IMR-90 (cell line): ENCODE results near the gene SRBD1. TPM values are rescaled to one million over a fixed set of nuclear protein-coding genes. Genes with fewer than 3 reads are reported as not detected.

Source experiments
- ATAC-seq: fragments of 200-7000 bp; cut with Tn5 transposase; 2 replicates; pipeline ENCODE4 v1.9.1; 2020; ENCODE audit warnings: low read depth, mild to moderate bottlenecking, moderate library complexity
- BruUV-seq: library from RNA; stranded (reverse); fragments of 400-500 nt; replicated peaks from 2 replicates; lab custom pipeline; 2021; lab: Mats Ljungman, UMichigan
- CTCF ChIA-PET: fragments of 300-600 bp; formaldehyde crosslinking; extraction: SDS; loops from one replicate; lab custom pipeline; 2021; ENCODE audit warnings: antibody characterized with exemption; lab: Yijun Ruan, JAX
- POLR2A ChIA-PET: fragments of 300-600 bp; sonication (Branson Sonifier 250); formaldehyde crosslinking; loops from one replicate; lab custom pipeline; 2022; ENCODE audit warnings: antibody characterized with exemption; ENCODE audit not compliant: unreplicated experiment; lab: Charles Lee
- DNase-seq: peaks from one replicate; pipeline ENCODE4 v3.0.0; 2013
- H2AFZ ChIP-seq: replicated peaks from 2 replicates; pipeline ENCODE3; 2013; ENCODE audit warnings: low read length, mild to moderate bottlenecking; ENCODE audit not compliant: poor library complexity
- H2AK5ac ChIP-seq: 2 replicates; pipeline ENCODE4 v1.6.1; 2013; ENCODE audit warnings: low read depth, low read length, inconsistent platforms
- H2AK9ac ChIP-seq: replicated peaks from 2 replicates; pipeline ENCODE3; 2013; ENCODE audit warnings: mild to moderate bottlenecking, low read depth, low read length, moderate library complexity; ENCODE audit not compliant: poor library complexity
- H2BK120ac ChIP-seq: 2 replicates; pipeline ENCODE4 v1.6.1; 2013; ENCODE audit warnings: low read depth, low read length, inconsistent platforms
- H2BK15ac ChIP-seq: 3 replicates; pipeline ENCODE4 v1.6.1; 2013; ENCODE audit warnings: low read depth, low read length, inconsistent platforms
- H2BK20ac ChIP-seq: 2 replicates; pipeline ENCODE4 v1.6.1; 2013; ENCODE audit warnings: low read depth, mild to moderate bottlenecking, inconsistent platforms, low read length, moderate library complexity
- H2BK5ac ChIP-seq: 2 replicates; pipeline ENCODE4 v1.6.1; 2013; ENCODE audit warnings: mild to moderate bottlenecking, low read depth, low read length, inconsistent platforms; ENCODE audit not compliant: poor library complexity, severe bottlenecking
- H3K14ac ChIP-seq: replicated peaks from 2 replicates; pipeline ENCODE4 v1.6.1; 2013; ENCODE audit warnings: low read depth, low read length, inconsistent platforms
- H3K18ac ChIP-seq: 2 replicates; pipeline ENCODE4 v1.6.1; 2013; ENCODE audit warnings: low read depth, low read length, control low read depth
- H3K23ac ChIP-seq: 2 replicates; pipeline ENCODE4 v1.6.1; 2013; ENCODE audit warnings: low read depth, low read length, inconsistent platforms
- H3K27ac ChIP-seq: 2 replicates; pipeline ENCODE4 v1.5.1; 2013; ENCODE audit warnings: mild to moderate bottlenecking, control low read depth, low read length; ENCODE audit not compliant: insufficient read depth
- H3K27me3 ChIP-seq: 2 replicates; pipeline ENCODE4 v1.6.1; 2013; ENCODE audit warnings: low read length; ENCODE audit not compliant: control insufficient read depth, insufficient read depth
- H3K36me3 ChIP-seq: 2 replicates; pipeline ENCODE4 v1.6.1; 2013; ENCODE audit warnings: low read length, mixed read lengths; ENCODE audit not compliant: control insufficient read depth, insufficient read depth
- H3K4ac ChIP-seq: 2 replicates; pipeline ENCODE4 v1.6.1; 2013; ENCODE audit warnings: low read depth, low read length, inconsistent platforms
- H3K4me1 ChIP-seq: 2 replicates; pipeline ENCODE4 v1.6.1; 2013; ENCODE audit warnings: low read length, mixed read lengths; ENCODE audit not compliant: control insufficient read depth, insufficient read depth
- H3K4me2 ChIP-seq: 2 replicates; pipeline ENCODE4 v1.6.1; 2013; ENCODE audit warnings: low read depth, mild to moderate bottlenecking, control low read depth, low read length, moderate library complexity
- H3K4me3 ChIP-seq: 2 replicates; pipeline ENCODE4 v1.5.1; 2013; ENCODE audit warnings: low read depth, mild to moderate bottlenecking, control low read depth, low read length, moderate library complexity; ENCODE audit not compliant: insufficient read depth
- H3K56ac ChIP-seq: 2 replicates; pipeline ENCODE4 v1.6.1; 2013; ENCODE audit warnings: low read length, inconsistent platforms; ENCODE audit not compliant: insufficient read depth; ENCODE audit errors: extremely low read depth
- H3K79me1 ChIP-seq, 2 experiments: 2 replicates each; pipeline ENCODE4 v1.6.1; 2013; ENCODE audit warnings: low read length in 2 of 2, inconsistent platforms in 1 of 2, low read depth in 1 of 2
- H3K9ac ChIP-seq: 2 replicates; pipeline ENCODE4 v1.6.1; 2013; ENCODE audit warnings: low read depth, low read length, control low read depth
- H3K9me1 ChIP-seq: 2 replicates; pipeline ENCODE4 v1.6.1; 2013; ENCODE audit warnings: low read length, inconsistent platforms; ENCODE audit not compliant: insufficient read depth
- H3K9me3 ChIP-seq: 2 replicates; pipeline ENCODE4 v1.6.1; 2013; ENCODE audit warnings: low read length; ENCODE audit not compliant: control insufficient read depth, insufficient read depth
- H4K20me1 ChIP-seq: 2 replicates; pipeline ENCODE4 v1.6.1; 2013; ENCODE audit warnings: low read length, inconsistent platforms; ENCODE audit not compliant: insufficient read depth
- H4K5ac ChIP-seq: 2 replicates; pipeline ENCODE4 v1.6.1; 2013; ENCODE audit warnings: mild to moderate bottlenecking, low read depth, low read length, control low read depth
- H4K8ac ChIP-seq, 2 experiments: 2 replicates each; pipeline ENCODE4 v1.6.1; 2013; ENCODE audit warnings: low read depth in 2 of 2, low read length in 2 of 2, control low read depth in 1 of 2, inconsistent platforms in 1 of 2
- H4K91ac ChIP-seq: 2 replicates; pipeline ENCODE4 v1.6.1; 2013; ENCODE audit warnings: low read depth, low read length, inconsistent platforms; ENCODE audit not compliant: insufficient read depth
- CEBPB ChIP-seq: IDR thresholded peaks from 2 replicates; pipeline ENCODE4 v1.6.1; 2012; ENCODE audit warnings: low read depth, low read length, improper control_type of control experiment
- CHD1 ChIP-seq: IDR thresholded peaks from 2 replicates; pipeline ENCODE4 v1.6.1; 2012; ENCODE audit warnings: low read depth, low read length, improper control_type of control experiment
- CTCF ChIP-seq: conservative IDR thresholded peaks from 2 replicates; pipeline ENCODE4 v1.5.1; 2012; ENCODE audit warnings: mild to moderate bottlenecking, low read depth, low read length, improper control_type of control experiment
- ELK1 ChIP-seq: fragments of 150-350 bp; IDR thresholded peaks from 2 replicates; pipeline ENCODE4 v1.6.1; 2016; ENCODE audit warnings: low read depth, mild to moderate bottlenecking, low read length, moderate library complexity, borderline replicate concordance
- FOS ChIP-seq: fragments of 150-350 bp; IDR thresholded peaks from 2 replicates; pipeline ENCODE4 v1.6.1; 2016; ENCODE audit warnings: low read depth, low read length
- MAFK ChIP-seq: IDR thresholded peaks from 2 replicates; pipeline ENCODE4 v1.6.1; 2012; ENCODE audit warnings: low read depth, low read length, improper control_type of control experiment
- MXI1 ChIP-seq: IDR thresholded peaks from 2 replicates; pipeline ENCODE4 v1.6.1; 2012; ENCODE audit warnings: low read depth, mild to moderate bottlenecking, low read length, moderate library complexity, borderline replicate concordance
- NFE2L2 ChIP-seq: fragments of 150-350 bp; IDR thresholded peaks from 2 replicates; pipeline ENCODE4 v1.6.1; 2016; ENCODE audit warnings: low read depth, mild to moderate bottlenecking, low read length
- POLR2A ChIP-seq: IDR thresholded peaks from 2 replicates; pipeline ENCODE4 v1.6.1; 2012; ENCODE audit warnings: mild to moderate bottlenecking, low read depth, low read length
- RAD21 ChIP-seq: IDR thresholded peaks from 2 replicates; pipeline ENCODE4 v1.6.1; 2012; ENCODE audit warnings: low read length, improper control_type of control experiment
- RCOR1 ChIP-seq: IDR thresholded peaks from 2 replicates; pipeline ENCODE4 v1.6.1; 2012; ENCODE audit warnings: mild to moderate bottlenecking, low read length, improper control_type of control experiment; ENCODE audit not compliant: insufficient replicate concordance
- RFX5 ChIP-seq: IDR thresholded peaks from 2 replicates; pipeline ENCODE4 v1.8.0; 2012; ENCODE audit warnings: low read depth, mild to moderate bottlenecking, low read length, moderate library complexity
- WGBS, 2 experiments: methylation state at CpG; one replicate each; pipeline versions ENCODE4 v1.1.5 to v1.1.7; 2013; ENCODE audit warnings: missing lambda C conversion rate in 2 of 2; ENCODE audit not compliant: insufficient read length in 1 of 2; ENCODE audit errors: extremely low coverage in 2 of 2; 5-methylcytosine and 5-hydroxymethylcytosine counted together
- dilution Hi-C: fragments of 300-500 bp; cut with HindIII; formaldehyde crosslinking; loops from one replicate; pipeline ENCODE4 v1.14.3; 2018; ENCODE audit warnings: low sequenced_read_pairs; ENCODE audit not compliant: unreplicated experiment
- in situ Hi-C: fragments of 300-500 bp; cut with MboI; formaldehyde crosslinking; loops from 3 replicates; pipeline ENCODE4 v1.14.3; 2019; ENCODE audit warnings: low sequenced_read_pairs, inconsistent platforms, mixed read lengths
- intact Hi-C: fragments of 100-400 bp; cut with micrococcal nuclease; formaldehyde crosslinking; loops from 2 replicates; pipeline ENCODE4 v1.10.0; 2022
- polyA plus RNA-seq, 3 experiments: library from polyadenylated mRNA; depleted of rRNA; stranded (reverse); fragments of >200 nt; gene quantifications; 2 replicates each; pipeline ENCODE4 v1.2.3, GENCODE V29; 2012; ENCODE audit warnings: low replicate concordance in 1 of 3
- total RNA-seq: library from RNA; depleted of rRNA; stranded (reverse); fragments of >200 nt; gene quantifications from 2 replicates; pipeline ENCODE4 v1.2.3, GENCODE V29; 2012

SRBD1 gene
- total and polyA plus RNA-seq, 2 of the 4 experiments (the other 2 are of a cell fraction): 3.5 to 14.7 TPM

- H3K79me1 ChIP-seq: no peaks in the 10 kb centered on the region
- no peak overlapping the region for H3K4ac ChIP-seq
- no peak overlapping the region for H3K23ac ChIP-seq
- DNase-seq (no peak), ATAC-seq (no peak)
- intact Hi-C loops (loop anchor here (5.0 kb wide), 1 partner anchor 113 kb away; no protein-coding TSS in a partner anchor), in situ Hi-C loops (no loop called here), dilution Hi-C loops (no loop called here)
- no peak overlapping the region for H2BK120ac ChIP-seq
- H3K9ac ChIP-seq: no peak overlapping the region
- no peak overlapping the region for H3K56ac ChIP-seq
- no peak overlapping the region for H3K4me3 ChIP-seq
- H3K36me3 ChIP-seq: no peaks in the 10 kb centered on the region
- ChIA-PET POLR2A (no interaction called here), CTCF (interaction anchor here (0.5 to 0.7 kb wide), 2 partner anchors 27 to 41 kb away, joined by 3 to 4 read pairs; no protein-coding TSS in a partner anchor)
- H2BK5ac ChIP-seq: no peak overlapping the region
- BruUV-seq: no TSS peak
- H3K18ac ChIP-seq: no peak overlapping the region
- no peaks in the 10 kb centered on the region for H3K4me1 ChIP-seq
- WGBS, 2 experiments: 83% methylated on average over 1 of the region's 3 CpGs; no CpG with 5 or more reads in 1 of the 2 experiments
- no peak overlapping the region for H3K14ac ChIP-seq
- no peak overlapping the region for H4K8ac ChIP-seq
- TF ChIP-seq CTCF (no peak), RAD21 (no peak), CEBPB (no peak), FOS (no peak), CHD1 (no peak), MAFK (no peak), MXI1 (no peak), RCOR1 (no peak), NFE2L2 (no peak), RFX5 (no peak), ELK1 (no peak), POLR2A (no peak)
- H3K4me2 ChIP-seq: no peak overlapping the region
- H4K20me1 ChIP-seq: no peaks in the 10 kb centered on the region
- no peaks in the 10 kb centered on the region for H3K9me1 ChIP-seq
- H2BK15ac ChIP-seq: no peak overlapping the region
- H2AK9ac ChIP-seq: no peak overlapping the region
- H2AK5ac ChIP-seq: no peak overlapping the region
- no peak overlapping the region for H3K27ac ChIP-seq
- H4K91ac ChIP-seq: no peak overlapping the region
- H2BK20ac ChIP-seq: no peak overlapping the region
- H4K5ac ChIP-seq: no peak overlapping the region
- no peaks in the 10 kb centered on the region for H3K27me3 ChIP-seq
- no peaks in the 10 kb centered on the region for H3K9me3 ChIP-seq
- no peak overlapping the region for H2AFZ ChIP-seq
Observed at GRCh38 chr2:45484965-45485364, 126.1 kb downstream of the SRBD1 start.
